Body of pancreas (tissue), 4 donors: ENCODE results near the gene FAM240A. TPM values are rescaled to one million over a fixed set of nuclear protein-coding genes. Genes with fewer than 3 reads are reported as not detected.

Experiments
- ATAC-seq: fragments of 150-250 bp; one replicate; pipeline ENCODE4 v1.9.1; 2016
- DNase-seq, 4 donors: peaks; one replicate each; pipeline ENCODE4 v3.0.0-alpha.2; 2019
- H3K27ac ChIP-seq, 4 donors: fragments of 200-600 bp; sonication (generic); 1 replicate in 3 of 4; 2 replicates in 1 of 4; pipeline versions ENCODE4 v1.5.1 to v1.6.1; 2016 to 2019; ENCODE audit warnings: mild to moderate bottlenecking in 1 of 4, mixed read lengths in 1 of 4, moderate library complexity in 1 of 4
- H3K27me3 ChIP-seq, 2 donors: fragments of 200-600 bp; sonication (generic); one replicate each; pipeline ENCODE4 v1.6.0; 2016; ENCODE audit warnings: mild to moderate bottlenecking in 1 of 2
- H3K36me3 ChIP-seq, 2 donors: fragments of 200-600 bp; sonication (generic); replicated peaks in 1 of 2; 2 replicates each; pipeline ENCODE4 v1.5.1; 2016; ENCODE audit warnings: low read depth in 2 of 2; ENCODE audit not compliant: insufficient read depth in 1 of 2
- H3K4me1 ChIP-seq: fragments of 200-600 bp; sonication (generic); one replicate; pipeline ENCODE4 v1.6.0; 2016
- H3K4me3 ChIP-seq, 2 donors: fragments of 200-600 bp; sonication (generic); 1 replicate in 1 of 2; 2 replicates in 1 of 2; pipeline ENCODE4 v1.5.1; 2016 to 2019
- H3K9me3 ChIP-seq, 3 donors: fragments of 200-600 bp; sonication (generic); 1 replicate in 2 of 3; 2 replicates in 1 of 3; pipeline ENCODE4 v1.5.1; 2016
- POLR2A ChIP-seq, 3 donors: fragments of 450-650 bp; IDR thresholded peaks; one replicate each; pipeline ENCODE4 v1.6.1; 2016; ENCODE audit warnings: antibody characterized with exemption in 3 of 3, mild to moderate bottlenecking in 2 of 3
- WGBS, 2 donors: methylation state at CpG; one replicate each; pipeline ENCODE4 v1.1.5; 2017; 5-methylcytosine and 5-hydroxymethylcytosine counted together
- intact Hi-C: fragments of 100-400 bp; cut with DNase I; formaldehyde crosslinking; loops from one replicate; pipeline ENCODE4 v1.15.1; 2023
- total RNA-seq, 2 donors: library from RNA; depleted of rRNA; stranded (reverse); fragments of >200 nt; gene quantifications; one replicate each; pipeline ENCODE4 v1.1.0, GENCODE V29; 2016
- TF ChIP-seq, protein P1 (sequence below), 7 experiments: fragments of 450-650 bp in 4 of 7; fragments of 200-600 bp in 3 of 7; sonication (generic) in 3 of 7; IDR thresholded peaks; one replicate each; pipeline ENCODE4 v1.5.1; 2016 to 2019; ENCODE audit warnings: antibody characterized with exemption in 7 of 7

The FAM240A gene
- total RNA-seq, 2 donors from 2014 or later: not detected

DNA sequence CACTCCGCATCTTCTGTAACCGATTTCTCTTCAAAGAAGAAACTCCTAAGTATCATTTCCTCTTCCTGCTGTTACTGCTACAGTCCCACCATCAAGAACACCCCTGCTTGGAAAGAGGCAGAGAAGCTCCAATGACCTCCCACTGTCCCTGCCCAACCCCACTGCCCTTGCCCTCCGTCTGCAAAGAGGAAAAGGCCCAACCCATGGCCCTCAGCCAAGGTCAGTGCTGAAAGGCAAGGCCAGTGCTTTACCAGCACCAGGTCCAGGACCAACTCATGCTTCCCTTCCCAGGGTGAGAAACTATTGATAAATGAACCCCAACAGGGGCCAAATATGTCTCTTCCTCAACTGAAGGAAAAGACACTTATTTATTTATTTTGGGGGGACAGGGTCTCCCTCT is 22.5 kb downstream of the FAM240A start:
- Histone ChIP-seq H3K4me3 (no peak overlapping the region), H3K9me3 (no peaks in the 10 kb centered on the region), H3K27me3 (no peaks in the 10 kb centered on the region), H3K36me3 (no peaks in the 10 kb centered on the region), H3K27ac (no peak overlapping the region), H3K4me1 (peaks cover 4% of the 10 kb centered on the region)
- DNase-seq (no peak), ATAC-seq (no peak)
- no peak for TF ChIP-seq POLR2A (IDR thresholded peaks at IDR 0.05)
- TF ChIP-seq, protein P1, sequence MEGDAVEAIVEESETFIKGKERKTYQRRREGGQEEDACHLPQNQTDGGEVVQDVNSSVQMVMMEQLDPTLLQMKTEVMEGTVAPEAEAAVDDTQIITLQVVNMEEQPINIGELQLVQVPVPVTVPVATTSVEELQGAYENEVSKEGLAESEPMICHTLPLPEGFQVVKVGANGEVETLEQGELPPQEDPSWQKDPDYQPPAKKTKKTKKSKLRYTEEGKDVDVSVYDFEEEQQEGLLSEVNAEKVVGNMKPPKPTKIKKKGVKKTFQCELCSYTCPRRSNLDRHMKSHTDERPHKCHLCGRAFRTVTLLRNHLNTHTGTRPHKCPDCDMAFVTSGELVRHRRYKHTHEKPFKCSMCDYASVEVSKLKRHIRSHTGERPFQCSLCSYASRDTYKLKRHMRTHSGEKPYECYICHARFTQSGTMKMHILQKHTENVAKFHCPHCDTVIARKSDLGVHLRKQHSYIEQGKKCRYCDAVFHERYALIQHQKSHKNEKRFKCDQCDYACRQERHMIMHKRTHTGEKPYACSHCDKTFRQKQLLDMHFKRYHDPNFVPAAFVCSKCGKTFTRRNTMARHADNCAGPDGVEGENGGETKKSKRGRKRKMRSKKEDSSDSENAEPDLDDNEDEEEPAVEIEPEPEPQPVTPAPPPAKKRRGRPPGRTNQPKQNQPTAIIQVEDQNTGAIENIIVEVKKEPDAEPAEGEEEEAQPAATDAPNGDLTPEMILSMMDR (IDR thresholded peaks at IDR 0.05): no peak
- intact Hi-C loops: loop anchor here (5.0 kb wide), 1 partner anchor 143 kb away; no protein-coding TSS in a partner anchor
- 55 to 65% methylated on average over 3 of the region's 3 CpGs for WGBS, 2 donors

DNA sequence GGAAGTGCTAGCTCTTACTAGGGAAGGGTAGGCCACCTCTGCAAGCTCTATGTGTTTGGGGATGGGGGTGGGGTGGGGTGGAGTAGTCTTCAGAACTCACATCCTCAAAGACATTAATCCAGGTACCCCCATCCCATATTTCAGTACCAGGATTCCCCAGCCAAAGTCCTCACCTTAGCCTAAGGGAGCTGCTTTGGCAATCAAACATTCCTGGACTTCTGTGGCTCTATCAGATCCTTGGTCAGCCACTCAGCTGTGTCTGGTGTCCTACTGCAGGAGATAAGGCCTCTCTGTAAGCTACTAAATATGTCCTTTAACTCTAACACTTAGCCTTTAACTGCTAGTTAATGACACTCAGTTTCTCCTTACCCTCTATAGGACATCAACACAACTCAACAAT is 26.9 kb downstream of the FAM240A start:
- H3K4me3 ChIP-seq: no peak overlapping the region
- DNase-seq: no peak
- H3K36me3 ChIP-seq: no peaks in the 10 kb centered on the region
- H3K9me3 ChIP-seq: no peaks in the 10 kb centered on the region
- no peaks in the 10 kb centered on the region for H3K27me3 ChIP-seq
- H3K27ac ChIP-seq: no peak overlapping the region
- TF ChIP-seq, protein P1 (IDR thresholded peaks at IDR 0.05): no peak
- TF ChIP-seq POLR2A (IDR thresholded peaks at IDR 0.05): no peak
- H3K4me1 ChIP-seq: no peaks in the 10 kb centered on the region
- no peak for ATAC-seq
- intact Hi-C loops: no loop called here

DNA sequence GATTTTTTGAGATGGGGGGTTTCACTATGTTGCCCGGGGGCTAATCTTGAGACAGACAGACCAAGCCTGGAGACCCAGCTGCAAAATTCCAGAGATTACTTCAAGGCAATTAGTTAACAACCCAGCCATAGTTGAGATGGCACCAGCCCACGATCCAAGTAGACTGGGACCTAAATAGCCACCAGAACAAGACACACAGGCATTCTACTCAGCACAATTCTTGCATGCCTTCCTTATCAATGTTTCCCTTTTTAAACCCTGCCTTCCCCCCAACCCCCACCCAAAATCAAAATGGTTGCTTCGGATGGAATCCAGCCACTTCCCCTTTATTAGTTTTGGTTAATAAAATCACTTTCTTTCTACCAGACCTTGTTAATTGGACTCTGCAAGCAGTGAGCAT is 28.6 kb downstream of the FAM240A start:
- 49% methylated on average over 3 of the region's 3 CpGs for WGBS, 2 donors
- DNase-seq: no peak
- no peak overlapping the region for H3K27ac ChIP-seq
- no peak overlapping the region for H3K4me3 ChIP-seq
- intact Hi-C loops: no loop called here
- no peaks in the 10 kb centered on the region for H3K4me1 ChIP-seq
- TF ChIP-seq POLR2A (IDR thresholded peaks at IDR 0.05): no peak
- TF ChIP-seq, protein P1 (IDR thresholded peaks at IDR 0.05): no peak
- H3K36me3 ChIP-seq: no peaks in the 10 kb centered on the region
- no peak for ATAC-seq
- H3K27me3 ChIP-seq: no peaks in the 10 kb centered on the region
- no peaks in the 10 kb centered on the region for H3K9me3 ChIP-seq

DNA sequence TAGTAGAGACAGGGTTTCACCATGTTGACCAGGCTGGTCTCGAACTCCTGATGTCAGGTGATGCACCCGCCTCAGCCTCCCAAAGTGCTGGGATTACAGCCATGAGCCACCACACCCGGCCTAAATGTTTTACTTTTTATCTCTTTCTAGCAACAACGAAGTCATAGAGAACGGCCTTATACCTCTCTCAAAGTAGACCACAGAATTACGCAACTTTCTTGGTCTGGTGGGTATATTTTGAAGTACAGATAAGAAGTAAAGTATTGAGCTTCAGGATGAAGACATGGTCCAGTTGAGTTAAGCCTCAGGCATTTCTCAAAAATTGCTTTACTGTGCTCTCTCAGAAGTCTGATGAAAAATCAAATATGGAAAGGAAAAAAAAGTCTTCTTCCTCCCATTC is 30.6 kb downstream of the FAM240A start:
- Histone ChIP-seq H3K4me3 (no peak overlapping the region), H3K9me3 (no peaks in the 10 kb centered on the region), H3K4me1 (no peaks in the 10 kb centered on the region), H3K36me3 (no peaks in the 10 kb centered on the region), H3K27me3 (no peaks in the 10 kb centered on the region), H3K27ac (no peak overlapping the region)
- TF ChIP-seq, protein P1 (IDR thresholded peaks at IDR 0.05): no peak
- TF ChIP-seq POLR2A (IDR thresholded peaks at IDR 0.05): no peak
- DNase-seq (no peak), ATAC-seq (no peak)
- intact Hi-C loops: no loop called here
- WGBS, 2 donors: 77 to 84% methylated on average over 6 of the region's 6 CpGs

DNA sequence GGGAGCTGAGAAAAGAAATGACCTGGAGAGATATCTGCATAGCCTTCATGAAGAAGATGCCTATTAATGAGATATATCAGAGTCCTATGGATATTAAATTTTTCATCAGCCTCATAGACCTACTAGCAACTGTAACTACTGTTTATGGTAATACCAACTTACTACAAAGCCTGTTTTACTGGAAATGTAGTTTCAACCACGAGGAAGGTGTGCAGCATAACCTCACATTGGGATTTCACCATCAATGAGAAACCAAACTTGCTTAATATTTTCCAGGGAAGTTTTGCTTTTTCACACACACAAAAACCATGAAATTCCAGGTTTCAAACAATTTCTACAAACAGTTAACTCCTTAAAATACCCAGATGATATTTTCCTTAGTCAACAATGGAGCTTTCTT is 31.4 kb downstream of the FAM240A start:
- Histone ChIP-seq H3K4me3 (no peak overlapping the region), H3K27me3 (no peaks in the 10 kb centered on the region), H3K4me1 (no peaks in the 10 kb centered on the region), H3K36me3 (no peaks in the 10 kb centered on the region), H3K9me3 (no peaks in the 10 kb centered on the region), H3K27ac (no peak overlapping the region)
- TF ChIP-seq, protein P1 (IDR thresholded peaks at IDR 0.05): no peak
- TF ChIP-seq POLR2A (IDR thresholded peaks at IDR 0.05): no peak
- intact Hi-C loops: no loop called here
- ATAC-seq (no peak), DNase-seq (no peak)
- 66 to 76% methylated on average over 1 of the region's 1 CpG for WGBS, 2 donors
